Measurements from ENCODE around the gene ABCA9. TPM values are rescaled to one million over a fixed set of nuclear protein-coding genes. Genes with fewer than 3 reads are reported as not detected.
"Not testable (repeated sequence)": the region's sequence is repeated elsewhere in the genome, so short reads cannot be mapped to it uniquely, and the experiment has no call there.

The ABCA9 gene
- polyA plus RNA-seq, 3 donors = 1.6 to 2.4 (median 1.9) TPM

GRCh38 chr17:68957944-68958343, 102.8 kb downstream of the ABCA9 start:
- no peak for DNase-seq (ENCODE audit: low read depth in 3 of 3, low spot score in 2 of 3)

- no peak for DNase-seq (ENCODE audit: low read depth in 3 of 3, low spot score in 2 of 3)
Measured at GRCh38 chr17:68955181-68955841, 105.4 kb downstream of the ABCA9 start, which contains the start of gene ABCA8. ABCA8 (minus strand) TSS chr17:68955392; CDS start chr17:68942034, 13,358 bp downstream.

- DNase-seq (ENCODE audit: low read depth in 3 of 3, low spot score in 2 of 3) = no peak
Measured at GRCh38 chr17:68954146-68954896, 106.4 kb downstream of the ABCA9 start.

GRCh38 chr17:68953340-68953997, 107.3 kb downstream of the ABCA9 start:
- no peak for DNase-seq (ENCODE audit: low read depth in 3 of 3, low spot score in 2 of 3)

- no peak for DNase-seq (ENCODE audit: low read depth in 3 of 3, low spot score in 2 of 3)
Measured at GRCh38 chr17:68950725-68951124, 110.0 kb downstream of the ABCA9 start.

- DNase-seq (ENCODE audit: low read depth in 3 of 3, low spot score in 2 of 3) = not testable (repeated sequence)
Measured at GRCh38 chr17:68947868-68948267, 112.9 kb downstream of the ABCA9 start.

GRCh38 chr17:68944435-68945035, 116.2 kb downstream of the ABCA9 start:
- no peak for DNase-seq (ENCODE audit: low read depth in 3 of 3, low spot score in 2 of 3)

GRCh38 chr17:68943812-68944182, 116.9 kb downstream of the ABCA9 start:
- not testable (repeated sequence) for DNase-seq (ENCODE audit: low read depth in 3 of 3, low spot score in 2 of 3)

GRCh38 chr17:68943123-68943811, 117.5 kb downstream of the ABCA9 start:
- no peak for DNase-seq (ENCODE audit: low read depth in 3 of 3, low spot score in 2 of 3)

GRCh38 chr17:68942389-68942788, 118.3 kb downstream of the ABCA9 start:
- no peak for DNase-seq (ENCODE audit: low read depth in 3 of 3, low spot score in 2 of 3)

- DNase-seq (ENCODE audit: low read depth in 3 of 3, low spot score in 2 of 3) = no peak
Measured at GRCh38 chr17:68941761-68942160, 119.0 kb downstream of the ABCA9 start.

GRCh38 chr17:68939195-68939594, 121.5 kb downstream of the ABCA9 start:
- DNase-seq (ENCODE audit: low read depth in 3 of 3, low spot score in 2 of 3) = no peak

- no peak for DNase-seq (ENCODE audit: low read depth in 3 of 3, low spot score in 2 of 3)
Measured at GRCh38 chr17:68937890-68938514, 122.7 kb downstream of the ABCA9 start.

- no peak for DNase-seq (ENCODE audit: low read depth in 3 of 3, low spot score in 2 of 3)
Measured at GRCh38 chr17:68927516-68927915, 133.2 kb downstream of the ABCA9 start.

- no peak for DNase-seq (ENCODE audit: low read depth in 3 of 3, low spot score in 2 of 3)
Measured at GRCh38 chr17:68924793-68925720, 135.7 kb downstream of the ABCA9 start.

Data from right renal cortex interstitium (tissue), 3 donors.